ENCODE measurements around the gene FRMD1. TPM values are rescaled to one million over a fixed set of nuclear protein-coding genes. Genes with fewer than 3 reads are reported as not detected.

The FRMD1 gene
- total RNA-seq, 1 donor from 2014 or later: not detected

- Mint-ChIP-seq H3K36me3 (ENCODE audit: low read depth) (peaks cover 13% of the 10 kb centered on the region), H3K9me3 (no peaks in the 10 kb centered on the region), H3K27ac (ENCODE audit: unreplicated experiment) (no peak overlapping the region), H3K27me3 (ENCODE audit: low read depth) (peaks cover under 1% of the 10 kb centered on the region), H3K4me3 (no peak overlapping the region), H3K4me1 (no peaks in the 10 kb centered on the region)
- no peak for DNase-seq (ENCODE audit: low read depth, low spot score)
- no peak for TF ChIP-seq CTCF (conservative IDR thresholded peaks at IDR 0.05)
Measured at GRCh38 chr6:168042426-168043192, 36.4 kb downstream of the FRMD1 start.

GRCh38 chr6:168041928-168042327 lies 37.1 kb downstream of the FRMD1 start:
- Mint-ChIP-seq H3K4me1 (peaks cover 5% of the 10 kb centered on the region), H3K9me3 (peaks cover 4% of the 10 kb centered on the region), H3K27ac (ENCODE audit: unreplicated experiment) (no peak overlapping the region), H3K4me3 (no peak overlapping the region), H3K36me3 (ENCODE audit: low read depth) (peaks cover 16% of the 10 kb centered on the region), H3K27me3 (ENCODE audit: low read depth) (peaks cover 6% of the 10 kb centered on the region)
- TF ChIP-seq CTCF (conservative IDR thresholded peaks at IDR 0.05): no peak
- no peak for DNase-seq (ENCODE audit: low read depth, low spot score)

- Mint-ChIP-seq H3K27ac (ENCODE audit: unreplicated experiment) (no peak overlapping the region), H3K4me1 (peaks cover 11% of the 10 kb centered on the region), H3K36me3 (ENCODE audit: low read depth) (peaks cover 16% of the 10 kb centered on the region), H3K9me3 (peaks cover 4% of the 10 kb centered on the region), H3K4me3 (no peak overlapping the region), H3K27me3 (ENCODE audit: low read depth) (peaks cover 10% of the 10 kb centered on the region)
- no peak for DNase-seq (ENCODE audit: low read depth, low spot score)
- no peak for TF ChIP-seq CTCF (conservative IDR thresholded peaks at IDR 0.05)
Measured at GRCh38 chr6:168040856-168041496, 38.0 kb downstream of the FRMD1 start.

GRCh38 chr6:168039849-168040248 lies 39.2 kb downstream of the FRMD1 start:
- Mint-ChIP-seq H3K27me3 (ENCODE audit: low read depth) (peaks cover 20% of the 10 kb centered on the region), H3K27ac (ENCODE audit: unreplicated experiment) (no peak overlapping the region), H3K4me3 (no peak overlapping the region), H3K36me3 (ENCODE audit: low read depth) (peaks cover 19% of the 10 kb centered on the region), H3K9me3 (peaks cover 4% of the 10 kb centered on the region), H3K4me1 (peaks cover 22% of the 10 kb centered on the region)
- DNase-seq (ENCODE audit: low read depth, low spot score): no peak
- no peak for TF ChIP-seq CTCF (conservative IDR thresholded peaks at IDR 0.05)

GRCh38 chr6:168039301-168039700 lies 39.7 kb downstream of the FRMD1 start:
- Mint-ChIP-seq H3K4me3 (no peak overlapping the region), H3K4me1 (peaks cover 26% of the 10 kb centered on the region), H3K27me3 (ENCODE audit: low read depth) (peaks cover 20% of the 10 kb centered on the region), H3K36me3 (ENCODE audit: low read depth) (peaks cover 19% of the 10 kb centered on the region), H3K27ac (ENCODE audit: unreplicated experiment) (no peak overlapping the region), H3K9me3 (peaks cover 4% of the 10 kb centered on the region)
- TF ChIP-seq CTCF (conservative IDR thresholded peaks at IDR 0.05): no peak
- no peak for DNase-seq (ENCODE audit: low read depth, low spot score)
